ENCODE measurements around the gene DUS1L. TPM values are rescaled to one million over a fixed set of nuclear protein-coding genes. Genes with fewer than 3 reads are reported as not detected.

DUS1L gene
- polyA plus RNA-seq, 2 of the 4 experiments (the other 2 are of a cell fraction) = 48.1 to 83.6 TPM

GRCh38 chr17:82009413-82009812, 56.2 kb downstream of the DUS1L start (continued):
- TF ChIP-seq REST (IDR thresholded peaks at IDR 0.05) (no peak), TFCP2L1 (CRISPR knock-in tag; IDR thresholded peaks at IDR 0.05) (no peak)

GRCh38 chr17:82008941-82009405, 56.6 kb downstream of the DUS1L start:
- 96% methylated on average over 14 of the region's 28 CpGs for WGBS (ENCODE audit: missing lambda C conversion rate)
- Histone ChIP-seq H3K9me3 (no peaks in the 10 kb centered on the region), H3K4me1 (peaks cover 31% of the 10 kb centered on the region), H3K4me3 (no peak overlapping the region), H3K4me2 (no peak overlapping the region), H3K27ac (no peak overlapping the region)
- TF ChIP-seq KDM1A (IDR thresholded peaks at IDR 0.05; ENCODE audit: low read depth) (no peak), EHMT2 (IDR thresholded peaks at IDR 0.05; ENCODE audit: low read depth) (no peak), CBX2 (IDR thresholded peaks at IDR 0.05; ENCODE audit: borderline replicate concordance, low read depth) (no peak), MAZ (IDR thresholded peaks at IDR 0.05; ENCODE audit: borderline replicate concordance, low read depth, low read length) (no peak), ZC3H11A (IDR thresholded peaks at IDR 0.05) (no peak)
- TF ChIP-seq, protein P1, sequence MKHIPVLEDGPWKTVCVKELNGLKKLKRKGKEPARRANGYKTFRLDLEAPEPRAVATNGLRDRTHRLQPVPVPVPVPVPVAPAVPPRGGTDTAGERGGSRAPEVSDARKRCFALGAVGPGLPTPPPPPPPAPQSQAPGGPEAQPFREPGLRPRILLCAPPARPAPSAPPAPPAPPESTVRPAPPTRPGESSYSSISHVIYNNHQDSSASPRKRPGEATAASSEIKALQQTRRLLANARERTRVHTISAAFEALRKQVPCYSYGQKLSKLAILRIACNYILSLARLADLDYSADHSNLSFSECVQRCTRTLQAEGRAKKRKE (CRISPR knock-in tag; IDR thresholded peaks at IDR 0.05; ENCODE audit: low read depth) = no peak
- POLR2A ChIA-PET = no interaction called here
- DNase-seq (ENCODE audit: low read depth in 1 of 2, low spot score in 1 of 2) (no peak), FAIRE-seq (no peak), ATAC-seq (no peak)
- CTCF ChIA-PET = interaction anchor here (1.0 to 33.2 kb wide), 8 partner anchors 9 to 294 kb away, joined by 3 to 794 read pairs (median 3); partner anchors contain the start of genes CENPX, LRRC45, NOTUM and RAC3

DNA sequence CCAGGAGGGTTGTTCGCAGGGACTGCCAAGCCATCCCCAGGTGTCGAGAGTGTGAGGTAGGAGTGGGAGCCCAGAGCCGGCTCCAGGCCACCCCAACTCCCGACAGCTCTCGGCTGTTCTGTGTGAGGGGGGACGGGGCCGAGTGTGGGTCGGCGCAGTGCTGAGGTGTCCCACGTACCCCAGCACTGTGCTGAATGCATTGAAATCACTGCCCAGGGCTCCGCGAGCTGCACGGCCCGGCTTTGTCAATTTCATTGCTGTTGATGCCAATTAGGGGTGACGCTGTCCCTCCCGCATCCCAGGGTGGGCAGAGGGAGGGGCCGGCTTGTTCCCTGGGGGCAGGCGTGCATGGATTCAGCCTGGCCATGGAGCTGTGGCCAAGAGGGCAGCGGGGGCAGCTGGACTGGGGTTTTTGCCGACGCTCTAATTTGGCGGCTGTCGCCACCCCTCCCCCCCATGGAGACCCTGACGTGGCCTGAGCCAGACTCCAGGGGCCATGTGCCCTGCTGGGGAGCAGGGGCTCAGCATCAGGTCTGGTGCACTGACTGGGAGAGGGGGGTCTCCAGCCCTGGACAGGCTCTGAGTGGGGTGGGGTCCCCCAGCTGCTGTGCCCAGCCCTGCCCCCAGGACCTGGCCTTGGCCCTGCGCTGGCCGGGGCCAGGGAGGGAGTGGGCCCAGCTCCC, 57.2 kb downstream of the DUS1L start:
- Histone ChIP-seq H3K27ac (peak overlapping the region in 1 of 2 experiments; percentile 93; a peak in 1 of 6 replicates), H3K4me1 (peaks cover 37% of the 10 kb centered on the region), H3K4me2 (no peak overlapping the region), H3K9me3 (no peaks in the 10 kb centered on the region), H3K4me3 (no peak overlapping the region)
- ATAC-seq (no peak), FAIRE-seq (no peak), DNase-seq (ENCODE audit: low read depth in 1 of 2, low spot score in 1 of 2) (no peak)
- ChIA-PET POLR2A (no interaction called here), CTCF (interaction anchor here (0.7 to 33.2 kb wide), 8 partner anchors 9 to 294 kb away, joined by 3 to 794 read pairs (median 4); partner anchors contain the start of genes CENPX, LRRC45, NOTUM and RAC3)
- TF ChIP-seq ESRRA (IDR thresholded peaks at IDR 0.05; ENCODE audit: borderline replicate concordance, low read length) (no peak), TP53 (CRISPR knock-in tag; IDR thresholded peaks at IDR 0.05) (no peak), RCOR1 (IDR thresholded peaks at IDR 0.05; ENCODE audit: low read depth, low read length) (no peak), HDAC2 (IDR thresholded peaks at IDR 0.05) (no peak), CBX8 (IDR thresholded peaks at IDR 0.05) (no peak), RAD21 (conservative IDR thresholded peaks at IDR 0.05 in 1 of 2, IDR thresholded peaks at IDR 0.05 in 1 of 2) (no peak), MYC (IDR thresholded peaks at IDR 0.05; ENCODE audit: borderline replicate concordance, low read length) (no peak), MAZ (IDR thresholded peaks at IDR 0.05; ENCODE audit: borderline replicate concordance, low read depth, low read length) (no peak), NFE2L2 (conservative IDR thresholded peaks at IDR 0.05; ENCODE audit: low read length) (no peak), SREBF2 (IDR thresholded peaks at IDR 0.05) (no peak), HMGXB4 (CRISPR knock-in tag; IDR thresholded peaks at IDR 0.05; ENCODE audit: borderline replicate concordance) (no peak), JUN (IDR thresholded peaks at IDR 0.05) (no peak), POLR2AphosphoS2 (conservative IDR thresholded peaks at IDR 0.05; ENCODE audit: low read length) (no peak), RNF2 (IDR thresholded peaks at IDR 0.05; ENCODE audit: borderline replicate concordance, low read depth) (no peak), HOXB13 (CRISPR knock-in tag; IDR thresholded peaks at IDR 0.05; ENCODE audit: low read depth) (no peak), PHF8 (IDR thresholded peaks at IDR 0.05; ENCODE audit: borderline replicate concordance, low read depth) (no peak), CHD2 (IDR thresholded peaks at IDR 0.05; ENCODE audit: low read length, partially characterized antibody) (no peak)
- TF ChIP-seq, protein P2, sequence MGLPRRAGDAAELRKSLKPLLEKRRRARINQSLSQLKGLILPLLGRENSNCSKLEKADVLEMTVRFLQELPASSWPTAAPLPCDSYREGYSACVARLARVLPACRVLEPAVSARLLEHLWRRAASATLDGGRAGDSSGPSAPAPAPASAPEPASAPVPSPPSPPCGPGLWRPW (IDR thresholded peaks at IDR 0.05) = no peak
- TF ChIP-seq, protein P3, sequence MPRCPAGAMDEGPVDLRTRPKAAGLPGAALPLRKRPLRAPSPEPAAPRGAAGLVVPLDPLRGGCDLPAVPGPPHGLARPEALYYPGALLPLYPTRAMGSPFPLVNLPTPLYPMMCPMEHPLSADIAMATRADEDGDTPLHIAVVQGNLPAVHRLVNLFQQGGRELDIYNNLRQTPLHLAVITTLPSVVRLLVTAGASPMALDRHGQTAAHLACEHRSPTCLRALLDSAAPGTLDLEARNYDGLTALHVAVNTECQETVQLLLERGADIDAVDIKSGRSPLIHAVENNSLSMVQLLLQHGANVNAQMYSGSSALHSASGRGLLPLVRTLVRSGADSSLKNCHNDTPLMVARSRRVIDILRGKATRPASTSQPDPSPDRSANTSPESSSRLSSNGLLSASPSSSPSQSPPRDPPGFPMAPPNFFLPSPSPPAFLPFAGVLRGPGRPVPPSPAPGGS (IDR thresholded peaks at IDR 0.05) = no peak
- 94% methylated on average over 19 of the region's 26 CpGs for WGBS (ENCODE audit: missing lambda C conversion rate)
